ENCODE results near the gene NPEPPS.

The NPEPPS gene

DNA sequence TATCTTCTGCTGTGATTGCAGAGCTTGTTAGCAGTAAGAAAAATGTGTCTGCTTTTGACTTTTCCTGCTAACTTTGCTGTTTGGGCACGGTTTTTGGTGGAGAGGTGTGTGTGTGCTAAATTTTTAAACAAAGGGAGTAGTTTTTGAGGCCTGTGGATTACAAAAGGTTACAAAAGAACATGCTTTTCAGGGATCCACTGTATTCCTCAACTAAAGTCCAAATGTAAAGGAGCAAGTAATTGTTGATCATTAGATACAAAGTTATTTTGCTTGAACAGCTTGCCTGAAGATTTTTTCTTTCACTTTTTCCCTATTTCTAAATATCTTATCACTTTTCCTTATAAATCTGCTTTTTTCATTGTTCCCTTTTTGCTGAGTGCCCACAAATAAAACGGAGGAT, 120.8 kb downstream of the NPEPPS start:
- in situ Hi-C loops (cut with MboI; ENCODE audit: low sequenced_read_pairs) = no loop called here

DNA sequence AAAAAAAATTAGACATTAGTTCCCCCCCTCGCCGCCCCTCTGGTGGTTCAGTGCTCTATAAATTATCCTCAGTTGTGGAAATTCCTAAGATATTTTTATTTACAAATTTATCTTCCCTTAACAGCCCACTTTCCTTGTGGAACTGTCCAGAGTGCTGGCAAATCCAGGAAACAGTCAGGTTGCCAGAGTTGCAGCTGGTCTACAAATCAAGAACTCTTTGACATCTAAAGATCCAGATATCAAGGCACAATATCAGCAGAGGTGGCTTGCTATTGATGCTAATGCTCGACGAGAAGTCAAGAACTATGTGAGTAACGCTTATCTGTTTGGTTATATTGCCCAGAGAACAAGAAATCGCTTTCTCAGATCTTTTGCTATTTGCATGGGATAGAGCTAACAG, 121.7 kb downstream of the NPEPPS start:
- in situ Hi-C loops (cut with MboI; ENCODE audit: low sequenced_read_pairs) = no loop called here

DNA sequence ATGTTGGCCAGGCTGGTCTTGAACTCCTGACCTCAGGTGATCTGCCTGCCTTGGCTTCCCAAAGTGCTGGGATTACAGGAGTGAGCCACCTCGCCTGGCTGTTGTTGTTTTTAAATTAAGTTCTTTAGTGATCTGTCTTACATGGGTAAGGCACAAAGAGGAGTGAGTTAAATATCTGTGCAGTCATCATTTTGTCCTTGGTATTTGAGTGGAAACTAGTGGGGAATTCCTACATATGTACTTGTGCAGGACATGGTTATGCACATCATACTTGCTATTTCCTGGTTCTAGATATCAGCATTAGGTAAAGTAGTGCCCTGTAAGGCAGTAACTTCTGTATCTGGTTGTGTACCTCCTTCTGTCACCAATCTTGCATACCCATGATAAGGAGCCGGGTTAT, 122.5 kb downstream of the NPEPPS start:
- in situ Hi-C loops (cut with MboI; ENCODE audit: low sequenced_read_pairs) = no loop called here

DNA sequence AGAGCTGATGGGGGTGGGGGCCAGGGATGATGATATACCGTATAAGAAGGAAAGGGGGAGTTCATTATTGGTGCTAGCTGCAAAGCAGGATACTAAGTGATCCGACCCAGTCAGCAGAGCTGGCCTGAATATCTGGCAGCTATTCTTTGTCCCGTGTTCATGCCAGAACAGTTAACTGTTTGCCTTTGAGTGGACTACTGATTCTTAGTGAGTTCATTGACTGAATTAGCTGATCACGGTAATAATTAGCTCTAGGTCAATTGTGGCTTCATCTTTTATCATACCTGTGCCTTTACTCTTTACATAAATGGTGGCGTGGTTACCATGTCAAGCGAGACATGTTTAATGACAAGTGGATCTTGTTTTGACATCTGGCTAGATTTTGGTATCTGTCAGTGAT, 124.1 kb downstream of the NPEPPS start:
- in situ Hi-C loops (cut with MboI; ENCODE audit: low sequenced_read_pairs) = no loop called here

DNA sequence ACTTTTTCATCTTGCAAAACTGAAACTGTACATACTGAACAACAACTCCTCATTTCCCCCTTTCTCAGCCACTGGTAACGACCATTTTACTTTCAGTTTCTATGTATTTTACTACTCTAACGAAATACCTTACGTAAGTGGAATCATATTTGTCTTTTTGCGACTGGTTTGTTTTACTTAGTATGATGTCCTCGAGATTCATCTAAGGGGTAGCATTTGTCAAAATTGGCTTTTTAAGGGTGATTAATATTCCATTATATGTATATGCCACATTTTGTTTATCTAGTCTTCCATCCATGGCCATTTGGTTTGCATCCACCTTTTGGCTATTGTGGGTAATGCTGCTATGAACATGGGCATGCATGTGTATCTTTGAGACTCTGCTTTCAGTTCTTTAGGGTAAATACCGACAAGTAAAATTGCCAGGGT, 129.2 kb downstream of the NPEPPS start:
- in situ Hi-C loops (cut with MboI; ENCODE audit: low sequenced_read_pairs) = no loop called here

DNA sequence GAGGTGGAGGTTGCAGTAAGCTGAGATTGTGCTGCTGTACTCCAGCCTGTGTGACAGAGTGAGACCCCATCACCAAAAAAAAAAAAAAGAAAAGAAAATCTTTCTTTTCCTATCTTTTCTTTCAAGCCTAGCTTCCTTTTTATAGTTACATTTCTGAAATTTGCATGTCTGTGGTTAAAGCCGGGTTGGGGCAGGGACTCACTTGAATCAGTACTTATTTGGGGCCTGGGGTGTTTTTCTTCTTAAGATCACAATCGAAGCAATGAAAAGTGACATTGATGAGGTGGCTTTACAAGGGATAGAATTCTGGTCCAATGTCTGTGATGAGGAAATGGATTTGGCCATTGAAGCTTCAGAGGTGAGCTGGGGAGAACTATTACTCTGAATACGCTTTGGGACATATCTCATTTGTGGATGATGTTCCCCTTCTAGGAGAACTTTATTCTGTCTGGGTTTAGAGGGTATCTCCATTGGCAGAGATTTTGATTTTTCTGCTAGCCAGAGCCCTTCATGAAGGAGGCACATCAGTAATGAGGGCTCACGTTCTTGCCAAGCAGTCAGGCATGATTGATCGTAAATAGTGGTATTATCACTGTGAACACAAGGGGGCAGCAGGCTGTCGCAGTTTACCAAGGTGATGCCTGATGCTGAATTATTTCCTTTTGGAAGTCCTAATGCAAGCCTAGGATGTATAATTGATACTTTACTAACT, 133.2 kb downstream of the NPEPPS start:
- in situ Hi-C loops (cut with MboI; ENCODE audit: low sequenced_read_pairs) = no loop called here

DNA sequence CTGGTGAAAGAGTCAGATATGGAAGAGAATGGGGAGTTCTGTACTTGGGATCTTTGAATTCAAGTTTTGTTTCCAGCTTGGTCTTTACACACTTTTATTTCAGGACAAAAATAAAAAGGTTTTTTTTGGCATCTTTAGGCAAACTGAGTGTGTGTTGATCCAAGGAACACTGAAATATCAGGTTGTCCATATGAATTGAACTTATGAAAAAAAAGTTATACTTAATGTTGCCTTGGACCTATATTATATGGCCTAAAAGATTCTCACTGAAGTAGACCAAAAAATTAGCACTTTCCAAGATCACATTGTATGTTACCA, 133.7 kb downstream of the NPEPPS start:
- in situ Hi-C loops (cut with MboI; ENCODE audit: low sequenced_read_pairs) = no loop called here

DNA sequence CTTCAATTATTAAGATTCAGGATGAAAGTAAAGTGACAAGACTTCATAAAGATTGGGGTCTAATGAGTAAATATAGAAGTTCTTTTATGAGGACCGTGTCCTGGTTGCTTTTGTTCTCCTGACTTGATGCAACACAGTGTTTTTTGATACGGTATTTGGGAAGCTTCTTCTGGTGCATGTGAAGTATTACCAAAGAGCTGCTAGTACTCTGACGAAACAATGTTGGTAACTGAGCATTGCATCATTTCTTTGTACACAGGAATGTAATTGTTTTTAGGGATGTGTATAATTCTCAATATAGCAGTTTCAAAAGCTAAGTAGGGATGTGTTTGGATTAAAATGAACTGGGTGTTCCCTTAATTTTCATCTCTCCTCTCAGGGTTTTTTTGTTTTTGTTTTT, 134.7 kb downstream of the NPEPPS start:
- in situ Hi-C loops (cut with MboI; ENCODE audit: low sequenced_read_pairs) = no loop called here

DNA sequence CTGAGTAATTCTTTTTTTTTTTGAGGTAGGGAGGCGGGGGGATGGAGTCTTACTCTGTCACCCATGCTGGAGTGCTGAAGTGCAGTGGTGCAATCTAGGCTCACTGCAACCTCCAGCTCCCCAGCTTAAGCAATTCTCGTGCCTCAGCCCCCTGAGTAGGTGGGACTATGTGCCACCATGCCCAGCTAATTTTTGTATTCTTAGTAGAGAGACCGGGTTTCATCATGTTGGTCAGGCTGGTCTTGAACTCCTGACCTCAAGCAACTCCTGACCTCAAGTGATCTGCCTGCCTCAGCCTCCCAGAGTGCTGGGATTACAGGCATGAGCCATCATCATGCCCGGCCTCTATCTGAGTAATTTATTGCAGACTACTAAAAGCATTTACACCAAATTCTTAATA, 138.2 kb downstream of the NPEPPS start:
- in situ Hi-C loops (cut with MboI; ENCODE audit: low sequenced_read_pairs) = no loop called here

DNA sequence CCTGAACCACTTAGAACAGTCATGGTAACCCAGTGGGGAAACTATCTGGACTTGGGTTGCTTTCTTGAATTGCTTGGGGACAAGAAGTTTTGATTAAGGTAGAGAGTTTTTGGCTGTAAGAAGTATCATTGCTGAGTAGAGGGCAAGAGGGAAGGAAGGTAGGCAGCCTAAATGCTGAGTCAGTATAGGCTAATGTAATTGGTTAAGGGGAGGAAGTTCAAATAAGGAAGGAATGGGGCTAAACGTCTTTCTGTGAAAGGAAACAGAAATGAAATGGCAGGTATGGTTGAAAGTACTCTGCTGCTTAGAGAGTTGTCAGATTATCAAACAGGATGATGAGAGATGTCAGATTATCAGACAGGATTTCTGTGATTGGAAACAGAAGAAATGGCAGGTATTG, 139.2 kb downstream of the NPEPPS start:
- in situ Hi-C loops (cut with MboI; ENCODE audit: low sequenced_read_pairs) = no loop called here

All from HL-60/S4 (cell line).